A204.1 (cell line): ENCODE results near the gene GATA2.

Source experiments
- FAIRE-seq: peaks from 2 replicates; lab custom pipeline; 2012; peaks lifted over from hg19 to GRCh38; lab: Jason Lieb, UNC

The GATA2 gene

GRCh38 chr3:128432301-128432970, 60.6 kb downstream of the GATA2 start:
- no peak for FAIRE-seq

- no peak for FAIRE-seq
Measured at GRCh38 chr3:128431803-128432300, 61.1 kb downstream of the GATA2 start.

- FAIRE-seq = no peak
Measured at GRCh38 chr3:128430731-128431130, 62.3 kb downstream of the GATA2 start.

- no peak for FAIRE-seq
Measured at GRCh38 chr3:128430301-128430700, 62.7 kb downstream of the GATA2 start.

- no peak for FAIRE-seq
Measured at GRCh38 chr3:128429751-128430150, 63.2 kb downstream of the GATA2 start.
